SK-N-MC (cell line): ENCODE results near the gene SUPV3L1.

Source experiments
- EZH2 ChIP-seq: fragments of 200-600 bp; sonication (generic); IDR thresholded peaks from one replicate; pipeline ENCODE4 v1.6.1; 2017; ENCODE audit warnings: antibody characterized with exemption
- POLR2AphosphoS5 ChIP-seq: IDR thresholded peaks from 2 replicates; pipeline ENCODE4 v1.6.1; 2012; ENCODE audit warnings: mild to moderate bottlenecking, low read depth, low read length, borderline replicate concordance

- no peak for TF ChIP-seq EZH2
- no peak for TF ChIP-seq POLR2AphosphoS5
Measured at GRCh38 chr10:69211104-69211503, 31.1 kb downstream of the SUPV3L1 start.
